IPS-NIHi11 (cell line): Measurements from ENCODE around the gene FHOD1.

Source experiments
- DNase-seq: peaks from one replicate; pipeline ENCODE4 v3.0.0; 2012; ENCODE audit warnings: mixed read lengths, low spot score

FHOD1 gene

GRCh38 chr16:67249178-67250044 lies 2.1 kb upstream of the FHOD1 start:
- DNase-seq = no peak

- DNase-seq = peak; percentile 68
These were observed 1.3 kb upstream of the FHOD1 start, which contains the start of gene SLC9A5 for GRCh38 chr16:67248401-67249177. Gene SLC9A5, plus strand, starts transcription at chr16:67248979. Its CDS starts 36 bp downstream, at chr16:67249015.

- no peak for DNase-seq
These were observed 756 bp upstream of the FHOD1 start for GRCh38 chr16:67248073-67248400.

- peak; percentile 81 for DNase-seq
These were observed 507 bp downstream of the FHOD1 start for GRCh38 chr16:67246756-67247191.

GRCh38 chr16:67246081-67246755 lies 1.1 kb downstream of the FHOD1 start:
- peak; percentile 77 for DNase-seq

GRCh38 chr16:67245674-67246080 lies 1.6 kb downstream of the FHOD1 start:
- DNase-seq = no peak

- no peak for DNase-seq
These were observed 2.1 kb downstream of the FHOD1 start for GRCh38 chr16:67245186-67245585.

- no peak for DNase-seq
These were observed 2.7 kb downstream of the FHOD1 start for GRCh38 chr16:67244387-67245185.

GRCh38 chr16:67243481-67243880 lies 3.8 kb downstream of the FHOD1 start:
- DNase-seq = no peak

GRCh38 chr16:67242138-67242730 lies 5.0 kb downstream of the FHOD1 start:
- no peak for DNase-seq

GRCh38 chr16:67241008-67241900 lies 6.0 kb downstream of the FHOD1 start:
- DNase-seq = peak; percentile 37

- no peak for DNase-seq
These were observed 6.8 kb downstream of the FHOD1 start for GRCh38 chr16:67240506-67240905.

- no peak for DNase-seq
These were observed 8.3 kb downstream of the FHOD1 start for GRCh38 chr16:67238806-67239470.

- no peak for DNase-seq
These were observed 9.1 kb downstream of the FHOD1 start for GRCh38 chr16:67238278-67238575.

- DNase-seq = no peak
These were observed 9.6 kb downstream of the FHOD1 start for GRCh38 chr16:67237396-67238277.

GRCh38 chr16:67236563-67237395 lies 10.5 kb downstream of the FHOD1 start:
- DNase-seq = peak; percentile 98

GRCh38 chr16:67235816-67236562 lies 11.3 kb downstream of the FHOD1 start:
- DNase-seq = no peak
